Kidney (tissue), 14 donors: ENCODE data around the gene EPHA4. TPM values are rescaled to one million over a fixed set of nuclear protein-coding genes. Genes with fewer than 3 reads are reported as not detected.

Experiments used
- DNase-seq, 5 donors: peaks; one replicate each; pipeline ENCODE4 v3.0.0-alpha.2; 2013 to 2020
- FAIRE-seq: peaks from 2 replicates; lab custom pipeline; 2012; peaks lifted over from hg19 to GRCh38; lab: Jason Lieb, UNC
- H3K27ac ChIP-seq, 2 donors: one replicate each; pipeline ENCODE4 v1.7.0; 2013; ENCODE audit warnings: low read depth in 2 of 2, low read length in 2 of 2, inconsistent platforms in 1 of 2
- H3K27me3 ChIP-seq: one replicate; pipeline ENCODE4 v1.7.1; 2013; ENCODE audit warnings: low read length, inconsistent platforms; ENCODE audit not compliant: control insufficient read depth, insufficient read depth
- H3K36me3 ChIP-seq, 3 donors: one replicate each; pipeline versions ENCODE4 v1.7.0 to v1.7.1; 2013; ENCODE audit warnings: low read length in 3 of 3, control low read depth in 1 of 3, inconsistent platforms in 1 of 3; ENCODE audit not compliant: insufficient read depth in 3 of 3, control insufficient read depth in 2 of 3
- H3K4me1 ChIP-seq, 3 donors: one replicate each; pipeline versions ENCODE4 v1.7.0 to v1.7.1; 2013; ENCODE audit warnings: low read length in 3 of 3, inconsistent platforms in 1 of 3, low read depth in 1 of 3; ENCODE audit not compliant: control insufficient read depth in 2 of 3, insufficient read depth in 2 of 3
- H3K4me3 ChIP-seq, 3 donors: one replicate each; pipeline versions ENCODE4 v1.7.0 to v1.8.1; 2013; ENCODE audit warnings: low read length in 3 of 3, control low read depth in 1 of 3, inconsistent platforms in 1 of 3
- H3K9ac ChIP-seq, 3 donors: one replicate each; pipeline versions ENCODE4 v1.7.0 to v1.7.1; 2013; ENCODE audit warnings: low read length in 3 of 3, control low read depth in 1 of 3, inconsistent platforms in 1 of 3
- H3K9me3 ChIP-seq, 3 donors: one replicate each; pipeline versions ENCODE4 v1.7.0 to v1.7.1; 2013; ENCODE audit warnings: low read length in 3 of 3, control low read depth in 1 of 3, inconsistent platforms in 1 of 3; ENCODE audit not compliant: control insufficient read depth in 2 of 3, insufficient read depth in 1 of 3
- intact Hi-C: fragments of 100-400 bp; cut with DNase I; formaldehyde crosslinking; loops from one replicate; pipeline ENCODE4 v1.11.1; 2022
- polyA plus RNA-seq: library from polyadenylated mRNA; stranded (reverse); fragments of 350-450 nt; fragmentation: Illumina TruSeq; extraction: RNeasy Lipid Tissue Mini Kit (QIAGEN cat#74804); gene quantifications from one replicate; pipeline ENCODE4 v1.2.3, GENCODE V29; 2014; ENCODE audit warnings: low read depth, low replicate concordance; ENCODE audit not compliant: insufficient read depth
- total RNA-seq: library from RNA; stranded (reverse); fragmentation: NEBNext Ultra II Directional; extraction: Animal tissue kit (Norgen Biotek cat#: 25700); gene quantifications from one replicate; pipeline ENCODE4 v1.2.1, GENCODE V29; 2021
- TF ChIP-seq, protein P1 (sequence below): IDR thresholded peaks from 3 replicates; pipeline ENCODE4 v1.5.1; 2012; ENCODE audit warnings: mild to moderate bottlenecking, moderate library complexity, borderline replicate concordance; ENCODE audit not compliant: insufficient read depth; ENCODE audit errors: extremely low read depth
- donor health status: control.
- donor health status: control.
- donor health status: control.
- donor health status: control.
- donor health status: control.
- donor health status: DM: yes; HTN: yes; CAD: no.
- donor health status: Normal renal cell carcinoma (clear cell type).

The EPHA4 gene
- total and polyA plus RNA-seq, 2 donors from 2014 or later, result 4.8 to 38.0 TPM

DNA sequence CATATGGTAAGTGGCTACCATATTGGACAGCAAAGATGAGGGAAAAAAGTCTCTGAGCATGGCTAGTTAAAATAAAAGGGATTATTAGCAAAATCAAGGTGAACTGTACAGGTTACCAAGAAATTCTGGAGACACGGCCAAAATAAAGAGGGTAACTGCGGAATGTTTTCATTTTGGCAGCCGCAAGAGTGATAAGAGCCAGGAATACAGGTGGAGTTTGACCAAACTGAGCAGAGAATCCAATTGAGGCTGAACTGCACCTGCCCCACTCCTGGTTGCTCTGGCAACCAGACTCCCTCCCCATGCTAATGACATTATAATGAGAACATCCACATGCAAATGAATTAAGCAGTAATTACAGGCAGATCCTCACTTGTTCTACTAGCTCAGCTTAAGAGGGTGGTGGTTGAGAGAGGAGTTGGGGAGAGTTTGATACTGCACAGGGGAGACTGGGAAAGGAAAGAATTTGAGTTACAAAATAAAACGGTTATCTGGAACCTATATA lies 18.8 kb upstream of the EPHA4 start:
- intact Hi-C loops, result no loop called here
- no peak for DNase-seq
- TF ChIP-seq, protein P1, sequence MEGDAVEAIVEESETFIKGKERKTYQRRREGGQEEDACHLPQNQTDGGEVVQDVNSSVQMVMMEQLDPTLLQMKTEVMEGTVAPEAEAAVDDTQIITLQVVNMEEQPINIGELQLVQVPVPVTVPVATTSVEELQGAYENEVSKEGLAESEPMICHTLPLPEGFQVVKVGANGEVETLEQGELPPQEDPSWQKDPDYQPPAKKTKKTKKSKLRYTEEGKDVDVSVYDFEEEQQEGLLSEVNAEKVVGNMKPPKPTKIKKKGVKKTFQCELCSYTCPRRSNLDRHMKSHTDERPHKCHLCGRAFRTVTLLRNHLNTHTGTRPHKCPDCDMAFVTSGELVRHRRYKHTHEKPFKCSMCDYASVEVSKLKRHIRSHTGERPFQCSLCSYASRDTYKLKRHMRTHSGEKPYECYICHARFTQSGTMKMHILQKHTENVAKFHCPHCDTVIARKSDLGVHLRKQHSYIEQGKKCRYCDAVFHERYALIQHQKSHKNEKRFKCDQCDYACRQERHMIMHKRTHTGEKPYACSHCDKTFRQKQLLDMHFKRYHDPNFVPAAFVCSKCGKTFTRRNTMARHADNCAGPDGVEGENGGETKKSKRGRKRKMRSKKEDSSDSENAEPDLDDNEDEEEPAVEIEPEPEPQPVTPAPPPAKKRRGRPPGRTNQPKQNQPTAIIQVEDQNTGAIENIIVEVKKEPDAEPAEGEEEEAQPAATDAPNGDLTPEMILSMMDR, result no peak
- FAIRE-seq, result no peak
- no peak overlapping the region for H3K27ac ChIP-seq
- no peaks in the 10 kb centered on the region for H3K27me3 ChIP-seq
- H3K36me3 ChIP-seq, result no peaks in the 10 kb centered on the region
- H3K9ac ChIP-seq, result no peak overlapping the region
- no peaks in the 10 kb centered on the region for H3K4me1 ChIP-seq
- peaks cover 0 to 2% (median 0%) of the 10 kb centered on the region in 3 donors for H3K9me3 ChIP-seq
- H3K4me3 ChIP-seq, result no peak overlapping the region

DNA sequence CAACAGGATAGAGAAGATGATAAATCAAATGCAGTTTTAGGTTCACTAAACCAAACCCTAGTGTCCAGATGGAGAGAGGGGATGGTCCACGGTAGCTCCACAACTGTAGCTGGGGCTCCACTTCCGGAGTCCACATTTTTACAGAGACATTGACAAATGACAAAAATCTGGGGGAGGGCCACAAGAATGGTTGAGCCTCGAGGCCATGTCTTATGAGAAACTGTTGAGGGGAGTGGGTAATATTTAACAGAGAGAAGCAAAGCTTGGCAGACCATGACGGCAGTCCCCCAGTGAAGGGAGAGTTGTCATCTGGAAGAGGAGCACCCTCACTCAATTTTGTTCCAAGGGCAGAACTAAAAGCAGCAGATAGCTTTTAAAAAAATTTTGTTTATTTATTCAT lies 17.6 kb upstream of the EPHA4 start:
- intact Hi-C loops, result no loop called here
- H3K27me3 ChIP-seq, result no peaks in the 10 kb centered on the region
- DNase-seq, result peak in 2 of 5 donors; percentile 24 to 44
- H3K36me3 ChIP-seq, result no peaks in the 10 kb centered on the region
- H3K4me3 ChIP-seq, result no peak overlapping the region
- H3K9me3 ChIP-seq, result peaks cover 0 to 2% (median 0%) of the 10 kb centered on the region in 3 donors
- peak overlapping the region in 1 of 2 donors; percentile 23 for H3K27ac ChIP-seq
- TF ChIP-seq, protein P1, result no peak
- H3K4me1 ChIP-seq, result no peaks in the 10 kb centered on the region
- FAIRE-seq, result no peak
- no peak overlapping the region for H3K9ac ChIP-seq

DNA sequence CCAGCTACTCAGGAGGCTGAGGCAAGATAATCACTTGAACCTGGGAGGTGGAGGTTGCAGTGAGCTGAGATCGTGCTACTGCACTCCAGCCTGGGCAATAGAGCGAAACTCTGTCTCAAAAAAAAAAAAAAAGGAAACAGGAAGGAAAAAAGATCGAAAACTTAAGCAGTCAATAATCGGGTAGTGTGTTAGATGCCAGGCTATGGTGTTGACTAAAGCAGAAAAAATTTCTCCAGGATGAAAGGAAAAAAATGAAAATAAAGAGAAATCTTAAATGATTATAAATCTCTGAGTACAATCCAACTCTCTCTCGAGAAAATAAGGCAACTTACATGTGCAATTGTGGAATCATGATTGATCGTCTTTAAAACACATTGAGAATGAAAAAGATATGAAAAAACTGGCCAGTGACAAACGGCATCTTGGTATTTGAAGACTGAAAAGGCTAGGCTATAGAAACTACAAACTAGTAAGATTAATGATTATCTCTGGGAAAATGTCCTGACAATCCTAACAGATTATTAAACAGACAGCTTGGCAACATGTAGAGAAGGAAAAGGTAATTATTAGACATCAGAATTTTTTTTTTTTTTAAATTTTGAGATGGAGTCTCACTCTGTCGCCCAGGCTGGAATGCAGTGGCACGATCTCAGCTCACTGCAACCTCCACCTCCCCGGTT lies 16.3 kb upstream of the EPHA4 start:
- FAIRE-seq, result peak; percentile 30
- Histone ChIP-seq H3K36me3 (no peaks in the 10 kb centered on the region), H3K4me3 (peak overlapping the region in 2 of 3 donors; percentile 0 to 38), H3K9ac (no peak overlapping the region), H3K4me1 (no peaks in the 10 kb centered on the region), H3K27ac (no peak overlapping the region), H3K9me3 (peaks cover 0 to 2% (median 0%) of the 10 kb centered on the region in 3 donors), H3K27me3 (no peaks in the 10 kb centered on the region)
- TF ChIP-seq, protein P1, result no peak
- DNase-seq, result peak in 1 of 5 donors; percentile 32
- intact Hi-C loops, result no loop called here

DNA sequence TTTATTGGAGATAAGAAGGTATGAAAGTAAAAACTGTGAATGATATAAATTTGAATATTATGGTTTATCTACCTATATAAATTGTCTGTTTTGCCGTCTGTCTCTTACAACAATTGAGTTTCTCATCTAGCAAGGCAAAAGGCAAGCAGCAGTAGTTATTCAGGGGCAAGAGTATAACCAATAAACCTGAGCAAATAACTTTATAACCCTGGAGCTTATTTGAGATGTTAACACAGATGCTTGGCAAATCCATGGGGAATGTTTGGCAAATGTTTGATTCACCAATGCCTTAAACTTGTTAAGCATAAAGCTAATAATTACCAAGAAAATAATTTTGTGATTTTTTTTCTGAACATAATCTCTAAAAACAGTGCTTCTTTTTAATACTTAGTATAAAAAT lies 9.9 kb upstream of the EPHA4 start:
- H3K27me3 ChIP-seq, result no peaks in the 10 kb centered on the region
- DNase-seq, result no peak
- TF ChIP-seq, protein P1, result no peak
- no peaks in the 10 kb centered on the region for H3K9me3 ChIP-seq
- H3K4me3 ChIP-seq, result no peak overlapping the region
- H3K4me1 ChIP-seq, result no peaks in the 10 kb centered on the region
- FAIRE-seq, result no peak
- H3K36me3 ChIP-seq, result no peaks in the 10 kb centered on the region
- no peak overlapping the region for H3K9ac ChIP-seq
- intact Hi-C loops, result no loop called here
- no peak overlapping the region for H3K27ac ChIP-seq
